Embryonic facial prominence (tissue), 1 donor: ENCODE measurements around the gene PXDN.

ENCODE experiments used
- DNase-seq: peaks from one replicate; pipeline ENCODE4 v3.0.0-alpha.2; 2016; ENCODE audit errors: extremely low spot score

Gene PXDN

GRCh38 chr2:1663621-1664020 is 80.7 kb downstream of the PXDN start:
- no peak for DNase-seq

DNA sequence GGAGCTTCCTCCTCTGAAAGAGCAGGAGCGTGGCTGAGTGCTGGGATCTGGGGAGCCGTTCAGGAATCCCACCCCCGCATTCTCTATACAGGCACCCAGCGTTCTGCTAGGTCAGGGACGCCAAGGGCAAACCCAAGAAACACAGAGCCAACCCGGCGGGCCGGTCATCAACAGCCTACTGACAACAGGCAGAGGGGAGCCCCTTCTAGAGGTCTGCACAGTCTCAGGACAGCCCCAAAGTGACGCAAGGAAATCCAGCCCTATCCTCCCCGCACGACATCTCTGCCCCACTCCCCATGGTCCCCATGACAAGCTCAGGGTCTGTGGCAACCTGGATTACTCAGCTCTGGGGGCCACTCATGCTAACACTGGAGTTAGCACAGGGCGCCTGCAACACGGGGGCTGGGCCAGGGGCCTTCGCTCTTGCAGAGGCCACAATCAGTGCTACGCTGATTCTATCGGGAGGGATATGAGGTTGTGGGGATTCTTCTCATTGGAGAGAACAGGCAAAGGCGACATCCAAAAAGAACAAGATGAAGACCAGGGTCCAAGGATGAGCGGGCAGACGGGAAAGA is 81.6 kb downstream of the PXDN start:
- no peak for DNase-seq

GRCh38 chr2:1661891-1662605 is 82.3 kb downstream of the PXDN start:
- DNase-seq, result no peak

- no peak for DNase-seq
Measured at GRCh38 chr2:1660656-1661640, 83.4 kb downstream of the PXDN start.

DNA sequence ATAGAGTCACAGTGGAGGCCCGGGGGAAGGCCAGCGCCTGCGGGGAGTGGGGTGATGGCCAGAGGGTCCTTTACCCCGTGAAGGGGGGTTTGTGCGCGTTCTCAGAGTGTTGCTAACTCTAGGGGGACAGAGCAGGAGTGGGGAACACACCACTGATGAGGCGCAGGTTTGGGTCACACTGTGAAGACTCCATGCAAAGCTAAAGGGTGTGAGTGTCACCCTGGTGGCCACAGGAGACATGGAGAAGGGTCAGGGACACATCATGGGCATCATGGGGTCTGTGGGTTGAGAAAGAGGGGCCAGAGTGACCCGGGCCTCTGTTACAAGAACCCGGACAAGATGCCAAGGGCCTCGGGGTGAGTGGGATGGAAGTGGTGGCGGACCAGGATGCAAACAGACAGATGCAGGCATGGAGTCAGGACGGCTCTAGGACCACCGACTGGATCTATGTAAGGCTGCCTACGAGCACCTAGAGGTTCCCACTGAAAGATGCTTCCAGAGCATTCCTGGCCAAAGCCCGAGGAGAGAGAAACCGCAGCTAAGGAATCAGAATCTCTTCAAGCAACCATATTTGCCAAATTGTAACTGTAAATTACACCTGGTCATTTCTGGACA is 84.3 kb downstream of the PXDN start:
- DNase-seq, result no peak

GRCh38 chr2:1658394-1659151 is 85.7 kb downstream of the PXDN start:
- no peak for DNase-seq

GRCh38 chr2:1656961-1657841 is 87.1 kb downstream of the PXDN start:
- no peak for DNase-seq

- no peak for DNase-seq
Measured at GRCh38 chr2:1656326-1656960, 87.9 kb downstream of the PXDN start.

- DNase-seq, result no peak
Measured at GRCh38 chr2:1655461-1655860, 88.9 kb downstream of the PXDN start.

- DNase-seq, result no peak
Measured at GRCh38 chr2:1654696-1655374, 89.5 kb downstream of the PXDN start.

DNA sequence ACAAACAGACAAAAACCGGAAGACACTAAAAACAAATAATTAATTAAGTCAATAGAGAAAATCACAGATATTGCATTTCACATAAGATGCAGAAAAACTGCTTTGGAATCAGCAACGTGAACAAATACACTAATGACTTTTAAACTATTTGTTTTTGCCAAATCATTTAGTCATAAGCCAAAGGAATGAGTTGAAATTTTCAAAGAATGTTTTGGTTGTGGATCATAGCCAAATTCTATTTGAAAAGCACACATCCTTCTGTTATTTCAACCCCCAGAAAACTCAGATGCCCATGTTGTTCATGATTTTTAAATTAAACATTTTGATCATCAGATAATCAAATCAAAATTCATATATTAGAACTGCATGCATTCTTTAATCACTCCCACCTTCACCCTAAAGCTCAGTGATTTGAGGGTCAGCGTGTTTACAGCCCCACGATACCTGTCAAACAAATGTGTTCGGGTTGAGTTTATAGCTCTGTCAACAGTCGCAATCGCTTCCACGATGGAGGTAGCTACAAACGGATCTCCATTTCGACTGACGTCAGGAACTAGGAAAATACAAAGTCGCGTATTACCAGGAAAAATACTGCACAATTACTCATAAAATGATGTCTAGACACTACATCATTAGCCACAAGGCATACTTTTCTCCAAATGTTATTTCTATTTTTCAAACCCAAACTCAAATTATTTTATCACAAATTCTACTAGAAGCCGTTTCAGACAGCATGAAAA is 90.2 kb downstream of the PXDN start:
- DNase-seq, result no peak

DNA sequence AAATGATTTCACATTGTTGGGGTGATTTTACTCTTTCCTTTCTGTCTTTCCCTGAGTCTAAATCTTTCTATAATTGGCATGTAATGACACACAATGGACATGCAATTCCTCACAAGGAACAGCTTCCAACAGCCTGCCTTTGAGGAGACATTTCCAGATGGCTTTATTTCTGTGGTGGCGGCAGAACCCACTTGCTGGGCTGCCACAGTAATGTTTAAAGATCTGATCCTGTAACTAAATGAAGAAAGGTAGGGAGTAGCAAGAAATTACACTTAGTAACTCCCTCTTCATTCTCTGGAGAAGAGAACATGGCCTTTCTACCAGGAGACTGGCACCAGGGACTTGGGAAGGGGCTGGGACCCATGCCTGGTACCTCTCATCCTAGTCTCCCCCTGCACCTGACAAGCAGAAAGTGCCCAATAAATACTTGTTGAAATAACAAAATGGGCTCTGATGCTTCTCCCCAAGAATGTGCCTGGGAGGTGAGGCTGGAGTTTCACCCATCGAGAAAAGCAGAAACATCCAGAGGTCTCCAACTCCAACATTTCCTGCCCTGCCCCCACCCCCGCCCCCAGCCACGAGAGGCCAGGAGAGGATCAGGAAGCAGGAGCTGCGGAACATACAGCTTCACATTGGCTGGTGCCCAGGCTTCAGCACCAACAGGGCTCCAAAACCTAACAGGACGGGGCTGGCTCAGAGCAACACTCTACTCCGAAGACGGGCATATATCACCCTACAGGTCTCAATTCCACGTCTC is 92.1 kb downstream of the PXDN start:
- no peak for DNase-seq

GRCh38 chr2:1651121-1652033 is 92.9 kb downstream of the PXDN start:
- no peak for DNase-seq

DNA sequence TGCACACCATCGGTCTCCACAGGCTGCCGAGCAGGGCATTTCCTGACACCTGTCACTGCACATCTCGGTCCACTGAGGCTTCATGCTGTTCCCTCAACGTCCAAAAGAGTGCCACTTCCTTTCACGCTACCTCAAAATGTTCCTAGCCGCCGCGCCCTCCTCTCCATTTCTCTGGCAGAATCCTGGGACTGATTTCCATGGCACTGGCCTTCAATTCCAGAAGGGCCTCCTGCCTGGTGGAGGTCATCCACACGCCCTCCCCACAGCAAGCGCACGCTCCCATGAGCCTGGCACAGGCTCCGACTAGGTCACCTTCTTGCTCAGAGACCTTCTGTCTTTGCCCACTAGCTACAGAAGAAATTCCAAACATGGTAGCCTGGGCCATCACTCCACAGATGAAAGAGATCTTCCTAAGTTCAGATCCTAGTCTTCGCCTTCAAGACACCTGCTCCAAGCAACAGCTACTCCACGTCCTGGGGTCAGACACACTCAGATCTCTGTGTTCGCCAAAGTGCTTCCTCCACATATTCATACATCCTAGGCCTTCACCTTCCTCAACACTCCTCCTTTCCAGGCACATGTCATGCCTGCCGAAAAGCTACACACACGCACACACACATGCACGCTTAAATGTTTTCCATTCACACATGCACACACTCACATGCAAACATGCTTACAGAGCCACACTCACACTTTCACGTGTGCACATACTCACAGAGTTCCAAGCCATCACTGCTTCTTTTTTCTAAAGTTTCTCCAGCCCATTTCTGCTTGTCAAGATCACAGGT is 94.0 kb downstream of the PXDN start:
- no peak for DNase-seq

- no peak for DNase-seq
Measured at GRCh38 chr2:1649103-1650084, 94.9 kb downstream of the PXDN start.
